ENCODE results near the gene HEATR1.
"Not testable (repeated sequence)": the region's sequence is repeated elsewhere in the genome, so short reads cannot be mapped to it uniquely, and the experiment has no call there.

HEATR1 gene

DNA sequence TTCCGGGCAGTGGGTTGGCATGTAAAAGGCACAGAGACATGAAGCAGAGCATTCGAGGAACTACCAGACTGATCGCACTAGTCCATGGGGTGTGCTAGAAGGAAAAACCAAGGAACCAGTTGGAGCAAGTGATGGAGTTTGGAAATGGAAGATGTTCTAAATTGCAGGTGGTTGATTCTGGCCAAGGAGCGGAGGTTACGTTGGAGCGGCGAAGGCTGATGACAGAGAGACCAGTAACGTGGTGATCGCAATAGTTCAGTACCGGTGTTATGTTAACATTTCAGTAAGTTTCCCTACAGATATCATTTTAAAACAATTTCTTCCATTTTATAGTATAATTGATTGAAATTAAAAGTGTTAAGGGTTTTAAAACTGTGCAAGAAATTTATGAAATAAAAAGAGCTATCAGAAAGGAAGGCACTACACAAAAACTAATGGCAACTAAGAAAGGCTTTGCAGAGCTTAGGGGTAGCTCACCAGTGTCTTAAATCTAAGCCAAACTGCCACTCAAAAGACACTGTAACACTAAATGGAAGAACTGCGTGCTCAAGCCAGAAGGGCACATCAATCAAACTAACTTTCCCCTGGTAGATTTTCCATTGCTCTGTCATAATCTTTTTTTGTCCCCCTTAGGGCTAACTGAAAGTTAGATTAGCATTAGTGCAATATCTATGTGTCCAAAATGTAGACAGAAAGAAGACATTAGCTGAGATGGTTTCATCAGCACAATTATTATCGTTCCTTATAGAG lies 11.3 kb upstream of the HEATR1 start:
- H2BK12ac ChIP-seq (ENCODE audit: low read length in 2 of 2), result no peak overlapping the region
- no peaks in the 10 kb centered on the region for H3K79me1 ChIP-seq (replicated peaks; ENCODE audit: low read length, poor library complexity, severe bottlenecking)
- H4K8ac ChIP-seq (ENCODE audit: low read length), result no peak overlapping the region
- no peak for DNase-seq
- H3K4me1 ChIP-seq (ENCODE audit: control insufficient read depth, insufficient read depth, low read depth, low read length), result no peaks in the 10 kb centered on the region
- H2AFZ ChIP-seq (ENCODE audit: low read depth, low read length), result no peak overlapping the region
- no peak overlapping the region for H3K4ac ChIP-seq (ENCODE audit: low read depth in 1 of 2, low read length in 2 of 2)
- no peak overlapping the region for H2BK120ac ChIP-seq (ENCODE audit: low read depth, low read length)
- no peak overlapping the region for H3K9ac ChIP-seq (ENCODE audit: low read length)
- peaks cover 3 to 7% of the 10 kb centered on the region in 2 experiments for H3K27me3 ChIP-seq (ENCODE audit: control insufficient read depth in 1 of 2, insufficient read depth in 1 of 2, low read length in 2 of 2)
- H2AK5ac ChIP-seq (ENCODE audit: low read length, severe bottlenecking), result no peak overlapping the region
- no peaks in the 10 kb centered on the region for H3K9me3 ChIP-seq (ENCODE audit: control insufficient read depth, low read length)
- H3K18ac ChIP-seq (ENCODE audit: low read depth in 1 of 2, low read length in 2 of 2), result no peak overlapping the region
- H4K91ac ChIP-seq (ENCODE audit: low read length), result no peak overlapping the region
- H3K14ac ChIP-seq (ENCODE audit: low read length in 2 of 2), result no peak overlapping the region
- H3K27ac ChIP-seq (ENCODE audit: low read length, poor library complexity, severe bottlenecking), result no peak overlapping the region
- H3K4me2 ChIP-seq (ENCODE audit: low read length, poor library complexity, severe bottlenecking), result no peak overlapping the region
- no peak overlapping the region for H2BK15ac ChIP-seq (ENCODE audit: low read depth, poor library complexity, severe bottlenecking)
- no peak overlapping the region for H3K23ac ChIP-seq (ENCODE audit: low read length in 2 of 2)
- no peak overlapping the region for H2BK5ac ChIP-seq (ENCODE audit: low read depth, low read length, poor library complexity, severe bottlenecking)
- WGBS, result 93% methylated on average over 7 of the region's 12 CpGs
- no peaks in the 10 kb centered on the region for H3K36me3 ChIP-seq (ENCODE audit: control insufficient read depth in 1 of 2, insufficient read depth in 2 of 2, low read depth in 1 of 2, low read length in 2 of 2)
- H3K4me3 ChIP-seq (ENCODE audit: insufficient read depth in 1 of 2, low read depth in 1 of 2, low read length in 2 of 2), result no peak overlapping the region

- 83% methylated on average over 1 of the region's 1 CpG for WGBS
- Histone ChIP-seq H2BK12ac (ENCODE audit: low read length in 2 of 2) (no peak overlapping the region), H3K9ac (ENCODE audit: low read length) (no peak overlapping the region), H2AFZ (ENCODE audit: low read depth, low read length) (no peak overlapping the region), H4K8ac (ENCODE audit: low read length) (no peak overlapping the region), H4K91ac (ENCODE audit: low read length) (no peak overlapping the region), H3K9me3 (ENCODE audit: control insufficient read depth, low read length) (no peaks in the 10 kb centered on the region), H3K4me2 (ENCODE audit: low read length, poor library complexity, severe bottlenecking) (no peak overlapping the region), H3K27ac (ENCODE audit: low read length, poor library complexity, severe bottlenecking) (no peak overlapping the region), H3K18ac (ENCODE audit: low read depth in 1 of 2, low read length in 2 of 2) (no peak overlapping the region), H3K4me1 (ENCODE audit: control insufficient read depth, insufficient read depth, low read depth, low read length) (no peaks in the 10 kb centered on the region), H2BK5ac (ENCODE audit: low read depth, low read length, poor library complexity, severe bottlenecking) (no peak overlapping the region), H2BK120ac (ENCODE audit: low read depth, low read length) (no peak overlapping the region), H3K4me3 (ENCODE audit: insufficient read depth in 1 of 2, low read depth in 1 of 2, low read length in 2 of 2) (no peak overlapping the region), H3K4ac (ENCODE audit: low read depth in 1 of 2, low read length in 2 of 2) (no peak overlapping the region), H3K14ac (ENCODE audit: low read length in 2 of 2) (no peak overlapping the region), H3K36me3 (ENCODE audit: control insufficient read depth in 1 of 2, insufficient read depth in 2 of 2, low read depth in 1 of 2, low read length in 2 of 2) (no peaks in the 10 kb centered on the region), H2BK15ac (ENCODE audit: low read depth, poor library complexity, severe bottlenecking) (no peak overlapping the region), H2AK5ac (ENCODE audit: low read length, severe bottlenecking) (no peak overlapping the region), H3K27me3 (ENCODE audit: control insufficient read depth in 1 of 2, insufficient read depth in 1 of 2, low read length in 2 of 2) (peaks cover 3 to 4% of the 10 kb centered on the region in 2 experiments), H3K23ac (ENCODE audit: low read length in 2 of 2) (no peak overlapping the region), H3K79me1 (replicated peaks; ENCODE audit: low read length, poor library complexity, severe bottlenecking) (no peaks in the 10 kb centered on the region)
- no peak for DNase-seq
Observed at GRCh38 chr1:236612349-236612748, 8.0 kb upstream of the HEATR1 start.

- no peak overlapping the region for H2AK5ac ChIP-seq (ENCODE audit: low read length, severe bottlenecking)
- no peak overlapping the region for H3K14ac ChIP-seq (ENCODE audit: low read length in 2 of 2)
- no peak overlapping the region for H3K27ac ChIP-seq (ENCODE audit: low read length, poor library complexity, severe bottlenecking)
- H4K91ac ChIP-seq (ENCODE audit: low read length), result no peak overlapping the region
- no peak overlapping the region for H3K4me3 ChIP-seq (ENCODE audit: insufficient read depth in 1 of 2, low read depth in 1 of 2, low read length in 2 of 2)
- H3K23ac ChIP-seq (ENCODE audit: low read length in 2 of 2), result no peak overlapping the region
- WGBS, result 0% methylated on average over 1 of the region's 5 CpGs
- H4K8ac ChIP-seq (ENCODE audit: low read length), result no peak overlapping the region
- no peak overlapping the region for H3K4me2 ChIP-seq (ENCODE audit: low read length, poor library complexity, severe bottlenecking)
- H2BK120ac ChIP-seq (ENCODE audit: low read depth, low read length), result no peak overlapping the region
- no peak overlapping the region for H3K18ac ChIP-seq (ENCODE audit: low read depth in 1 of 2, low read length in 2 of 2)
- H3K4me1 ChIP-seq (ENCODE audit: control insufficient read depth, insufficient read depth, low read depth, low read length), result peaks cover 2% of the 10 kb centered on the region
- no peak overlapping the region for H2BK12ac ChIP-seq (ENCODE audit: low read length in 2 of 2)
- DNase-seq, result peak; percentile 63
- H3K9me3 ChIP-seq (ENCODE audit: control insufficient read depth, low read length), result no peaks in the 10 kb centered on the region
- no peak overlapping the region for H3K9ac ChIP-seq (ENCODE audit: low read length)
- no peaks in the 10 kb centered on the region for H3K79me1 ChIP-seq (replicated peaks; ENCODE audit: low read length, poor library complexity, severe bottlenecking)
- H3K36me3 ChIP-seq (ENCODE audit: control insufficient read depth in 1 of 2, insufficient read depth in 2 of 2, low read depth in 1 of 2, low read length in 2 of 2), result no peaks in the 10 kb centered on the region
- H2BK5ac ChIP-seq (ENCODE audit: low read depth, low read length, poor library complexity, severe bottlenecking), result no peak overlapping the region
- H2AFZ ChIP-seq (ENCODE audit: low read depth, low read length), result no peak overlapping the region
- no peak overlapping the region for H2BK15ac ChIP-seq (ENCODE audit: low read depth, poor library complexity, severe bottlenecking)
- H3K27me3 ChIP-seq (ENCODE audit: control insufficient read depth in 1 of 2, insufficient read depth in 1 of 2, low read length in 2 of 2), result peaks cover 3 to 4% of the 10 kb centered on the region in 2 experiments
- no peak overlapping the region for H3K4ac ChIP-seq (ENCODE audit: low read depth in 1 of 2, low read length in 2 of 2)
Observed at GRCh38 chr1:236608930-236609726, 4.8 kb upstream of the HEATR1 start.

- H3K9me3 ChIP-seq (ENCODE audit: control insufficient read depth, low read length); H3K23ac ChIP-seq (ENCODE audit: low read length in 2 of 2); H3K79me1 ChIP-seq (replicated peaks; ENCODE audit: low read length, poor library complexity, severe bottlenecking); H2BK5ac ChIP-seq (ENCODE audit: low read depth, low read length, poor library complexity, severe bottlenecking); H2BK120ac ChIP-seq (ENCODE audit: low read depth, low read length); H3K14ac ChIP-seq (ENCODE audit: low read length in 2 of 2); H3K4me3 ChIP-seq (ENCODE audit: insufficient read depth in 1 of 2, low read depth in 1 of 2, low read length in 2 of 2); H3K4me1 ChIP-seq (ENCODE audit: control insufficient read depth, insufficient read depth, low read depth, low read length); H3K27me3 ChIP-seq (ENCODE audit: control insufficient read depth in 1 of 2, insufficient read depth in 1 of 2, low read length in 2 of 2); H4K91ac ChIP-seq (ENCODE audit: low read length); H3K18ac ChIP-seq (ENCODE audit: low read depth in 1 of 2, low read length in 2 of 2); H2AFZ ChIP-seq (ENCODE audit: low read depth, low read length); H2AK5ac ChIP-seq (ENCODE audit: low read length, severe bottlenecking); H2BK12ac ChIP-seq (ENCODE audit: low read length in 2 of 2); H3K9ac ChIP-seq (ENCODE audit: low read length); H3K4ac ChIP-seq (ENCODE audit: low read depth in 1 of 2, low read length in 2 of 2); H3K4me2 ChIP-seq (ENCODE audit: low read length, poor library complexity, severe bottlenecking); H2BK15ac ChIP-seq (ENCODE audit: low read depth, poor library complexity, severe bottlenecking); H4K8ac ChIP-seq (ENCODE audit: low read length); DNase-seq; H3K36me3 ChIP-seq (ENCODE audit: control insufficient read depth in 1 of 2, insufficient read depth in 2 of 2, low read depth in 1 of 2, low read length in 2 of 2); H3K27ac ChIP-seq (ENCODE audit: low read length, poor library complexity, severe bottlenecking): not testable (repeated sequence)
- 98% methylated on average over 10 of the region's 10 CpGs for WGBS
Observed at GRCh38 chr1:236607597-236607996, 3.3 kb upstream of the HEATR1 start.
